HEK293 (cell line): Measurements from ENCODE around the gene AMMECR1L.
"Not testable (repeated sequence)": the region's sequence is repeated elsewhere in the genome, so short reads cannot be mapped to it uniquely, and the experiment has no call there.

Source experiments
- CTCF ChIA-PET: fragments of 350-600 bp; formaldehyde crosslinking; extraction: SDS; loops from one replicate; lab custom pipeline; 2021; ENCODE audit warnings: antibody characterized with exemption; lab: Yijun Ruan, JAX
- POLR2A ChIA-PET: fragments of 300-600 bp; formaldehyde crosslinking; extraction: SDS; loops from one replicate; lab custom pipeline; 2020; ENCODE audit warnings: antibody characterized with exemption, inconsistent platforms; lab: Yijun Ruan, JAX
- H3K27ac ChIP-seq: fragments of 200-500 bp; sonication (Bioruptor generic); 2 replicates; pipeline ENCODE4 v1.5.1; 2014; ENCODE audit warnings: low read depth, low read length, control low read depth, inconsistent platforms; ENCODE audit errors: extremely low read depth
- H3K36me3 ChIP-seq, 2 experiments: fragments of 200-500 bp in 1 of 2; sonication (Bioruptor generic) in 1 of 2; 1 replicate in 1 of 2; 2 replicates in 1 of 2; pipeline ENCODE4 v1.5.1; 2014 to 2017; ENCODE audit warnings: inconsistent platforms in 2 of 2, low read length in 2 of 2; ENCODE audit not compliant: control insufficient read depth in 2 of 2, insufficient read depth in 1 of 2
- H3K4me1 ChIP-seq: fragments of 200-500 bp; sonication (Bioruptor generic); 2 replicates; pipeline ENCODE4 v1.5.1; 2014; ENCODE audit warnings: mild to moderate bottlenecking, low read length, inconsistent platforms; ENCODE audit not compliant: control insufficient read depth, insufficient read depth
- H3K4me3 ChIP-seq: 2 replicates; pipeline ENCODE4 v1.5.1; 2011; ENCODE audit warnings: low read depth, mild to moderate bottlenecking, control low read depth, low read length, moderate library complexity
- H3K9me3 ChIP-seq: fragments of 200-500 bp; sonication (Bioruptor generic); 2 replicates; pipeline ENCODE4 v1.5.1; 2014; ENCODE audit warnings: low read depth, low read length, inconsistent platforms; ENCODE audit not compliant: control insufficient read depth, insufficient read depth
- KLF9 ChIP-seq: fragments of 450-650 bp; formaldehyde crosslinking; IDR thresholded peaks from 2 replicates; pipeline ENCODE4 v1.5.1; 2016; ENCODE audit warnings: missing biosample characterization, missing genetic modification characterization, low read depth
- ZBTB17 ChIP-seq: fragments of 450-650 bp; formaldehyde crosslinking; IDR thresholded peaks from 2 replicates; pipeline ENCODE4 v1.5.1; 2016; ENCODE audit warnings: missing biosample characterization, missing genetic modification characterization
- ZEB2 ChIP-seq: fragments of 450-650 bp; formaldehyde crosslinking; IDR thresholded peaks from 2 replicates; pipeline ENCODE4 v1.5.1; 2016; ENCODE audit warnings: missing biosample characterization, missing genetic modification characterization
- ZNF335 ChIP-seq: fragments of 450-650 bp; formaldehyde crosslinking; conservative IDR thresholded peaks from 2 replicates; pipeline ENCODE4 v1.5.1; 2016; ENCODE audit warnings: missing biosample characterization, missing genetic modification characterization
- TF ChIP-seq, protein P1 (sequence below): fragments of 450-650 bp; formaldehyde crosslinking; conservative IDR thresholded peaks from 2 replicates; pipeline ENCODE4 v1.5.1; 2016; ENCODE audit warnings: low read depth, missing biosample characterization, missing genetic modification characterization
- TF ChIP-seq, protein P2 (sequence below): fragments of 450-650 bp; formaldehyde crosslinking; conservative IDR thresholded peaks from 2 replicates; pipeline ENCODE4 v1.5.1; 2016; ENCODE audit warnings: low read depth, missing biosample characterization, missing genetic modification characterization
- TF ChIP-seq, protein P3 (sequence below): fragments of 450-650 bp; formaldehyde crosslinking; optimal IDR thresholded peaks from 2 replicates; pipeline ENCODE3; 2016; ENCODE audit warnings: missing biosample characterization, mild to moderate bottlenecking, missing genetic modification characterization
- TF ChIP-seq, protein P4 (sequence below): fragments of 450-650 bp; formaldehyde crosslinking; IDR thresholded peaks from 2 replicates; pipeline ENCODE4 v1.5.1; 2016; ENCODE audit warnings: missing biosample characterization, missing genetic modification characterization

AMMECR1L gene

DNA sequence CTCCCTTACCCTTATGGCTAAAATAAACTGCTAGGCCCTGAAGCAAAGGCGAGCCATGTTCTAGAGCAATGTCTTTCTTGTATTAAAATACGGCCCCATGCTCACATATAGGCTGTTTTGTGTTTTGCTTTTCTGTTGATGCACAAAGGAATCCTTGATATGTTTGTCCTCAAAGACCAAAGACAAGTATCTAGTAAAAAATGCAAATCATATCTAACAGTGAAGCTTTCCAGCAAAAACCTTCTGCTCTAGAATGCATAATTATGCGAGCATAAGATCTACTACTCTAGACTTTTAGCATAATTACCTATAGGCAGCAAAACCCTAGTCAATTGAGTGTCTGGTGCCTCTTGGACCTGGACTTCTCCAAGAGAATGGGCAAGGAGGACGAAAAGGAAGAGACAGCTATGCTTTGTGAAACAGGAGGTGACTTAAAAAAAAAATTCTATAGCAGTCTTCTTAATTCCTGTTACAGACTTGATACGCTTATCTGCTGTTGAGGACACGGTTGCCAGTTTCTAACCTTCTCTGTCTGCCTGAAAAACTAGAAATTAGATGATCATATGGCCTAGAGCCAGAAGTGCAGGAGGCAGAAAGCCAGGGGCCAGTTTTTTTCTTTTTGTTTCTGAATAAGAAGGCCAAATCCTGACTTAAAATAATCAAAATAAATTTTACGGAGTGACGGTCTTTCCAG, 1.5 kb upstream of the AMMECR1L start (continued):
- TF ChIP-seq, protein P1, sequence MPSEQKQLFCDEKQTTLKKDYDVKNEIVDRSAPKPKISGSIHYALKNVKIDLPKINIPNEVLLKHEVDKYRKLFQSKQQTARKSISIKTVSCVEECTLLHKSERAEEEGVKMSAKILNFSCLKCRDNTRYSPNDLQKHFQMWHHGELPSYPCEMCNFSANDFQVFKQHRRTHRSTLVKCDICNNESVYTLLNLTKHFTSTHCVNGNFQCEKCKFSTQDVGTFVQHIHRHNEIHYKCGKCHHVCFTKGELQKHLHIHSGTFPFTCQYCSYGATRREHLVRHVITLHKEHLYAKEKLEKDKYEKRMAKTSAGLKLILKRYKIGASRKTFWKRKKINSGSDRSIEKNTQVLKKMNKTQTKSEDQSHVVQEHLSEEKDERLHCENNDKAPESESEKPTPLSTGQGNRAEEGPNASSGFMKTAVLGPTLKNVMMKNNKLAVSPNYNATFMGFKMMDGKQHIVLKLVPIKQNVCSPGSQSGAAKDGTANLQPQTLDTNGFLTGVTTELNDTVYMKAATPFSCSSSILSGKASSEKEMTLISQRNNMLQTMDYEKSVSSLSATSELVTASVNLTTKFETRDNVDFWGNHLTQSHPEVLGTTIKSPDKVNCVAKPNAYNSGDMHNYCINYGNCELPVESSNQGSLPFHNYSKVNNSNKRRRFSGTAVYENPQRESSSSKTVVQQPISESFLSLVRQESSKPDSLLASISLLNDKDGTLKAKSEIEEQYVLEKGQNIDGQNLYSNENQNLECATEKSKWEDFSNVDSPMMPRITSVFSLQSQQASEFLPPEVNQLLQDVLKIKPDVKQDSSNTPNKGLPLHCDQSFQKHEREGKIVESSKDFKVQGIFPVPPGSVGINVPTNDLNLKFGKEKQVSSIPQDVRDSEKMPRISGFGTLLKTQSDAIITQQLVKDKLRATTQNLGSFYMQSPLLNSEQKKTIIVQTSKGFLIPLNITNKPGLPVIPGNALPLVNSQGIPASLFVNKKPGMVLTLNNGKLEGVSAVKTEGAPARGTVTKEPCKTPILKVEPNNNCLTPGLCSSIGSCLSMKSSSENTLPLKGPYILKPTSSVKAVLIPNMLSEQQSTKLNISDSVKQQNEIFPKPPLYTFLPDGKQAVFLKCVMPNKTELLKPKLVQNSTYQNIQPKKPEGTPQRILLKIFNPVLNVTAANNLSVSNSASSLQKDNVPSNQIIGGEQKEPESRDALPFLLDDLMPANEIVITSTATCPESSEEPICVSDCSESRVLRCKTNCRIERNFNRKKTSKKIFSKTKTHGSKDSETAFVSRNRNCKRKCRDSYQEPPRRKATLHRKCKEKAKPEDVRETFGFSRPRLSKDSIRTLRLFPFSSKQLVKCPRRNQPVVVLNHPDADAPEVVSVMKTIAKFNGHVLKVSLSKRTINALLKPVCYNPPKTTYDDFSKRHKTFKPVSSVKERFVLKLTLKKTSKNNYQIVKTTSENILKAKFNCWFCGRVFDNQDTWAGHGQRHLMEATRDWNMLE (tag by site-specific recombination), result no peak
- TF ChIP-seq KLF9 (tag by site-specific recombination), result no peak

DNA sequence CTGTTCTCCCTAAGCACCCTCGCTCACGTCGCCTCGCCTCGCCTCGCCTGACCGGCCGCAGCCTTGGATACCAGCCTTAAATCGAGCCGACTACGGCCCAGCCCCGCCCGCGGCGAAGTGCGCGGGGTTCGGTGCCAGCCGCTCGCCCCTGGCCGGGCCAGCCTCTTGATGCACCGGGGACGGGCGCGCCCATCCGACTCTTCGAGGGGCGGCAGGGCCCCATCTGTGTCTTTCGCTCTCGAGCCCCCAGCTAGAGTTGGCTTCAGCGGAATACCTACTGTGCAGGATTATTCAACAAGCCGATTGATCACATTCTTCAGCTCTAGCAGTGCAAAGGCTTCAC, 808 bp upstream of the AMMECR1L start:
- H3K27ac ChIP-seq, result peak overlapping the region; percentile 92
- CTCF ChIA-PET, result interaction anchor here (0.7 kb wide), 1 partner anchor 28 kb away, joined by 4 read pairs; the partner anchor contains the start of gene POLR2D
- TF ChIP-seq ZNF335 (peak; percentile 3; the same call in 1 of the 2 replicates), ZEB2 (tag by site-specific recombination) (0 out of 2 replicates have a peak, but pooled peaks have one; percentile 28), ZBTB17 (tag by site-specific recombination) (0 out of 2 replicates have a peak, but pooled peaks have one; percentile 18)
- TF ChIP-seq, protein P2, sequence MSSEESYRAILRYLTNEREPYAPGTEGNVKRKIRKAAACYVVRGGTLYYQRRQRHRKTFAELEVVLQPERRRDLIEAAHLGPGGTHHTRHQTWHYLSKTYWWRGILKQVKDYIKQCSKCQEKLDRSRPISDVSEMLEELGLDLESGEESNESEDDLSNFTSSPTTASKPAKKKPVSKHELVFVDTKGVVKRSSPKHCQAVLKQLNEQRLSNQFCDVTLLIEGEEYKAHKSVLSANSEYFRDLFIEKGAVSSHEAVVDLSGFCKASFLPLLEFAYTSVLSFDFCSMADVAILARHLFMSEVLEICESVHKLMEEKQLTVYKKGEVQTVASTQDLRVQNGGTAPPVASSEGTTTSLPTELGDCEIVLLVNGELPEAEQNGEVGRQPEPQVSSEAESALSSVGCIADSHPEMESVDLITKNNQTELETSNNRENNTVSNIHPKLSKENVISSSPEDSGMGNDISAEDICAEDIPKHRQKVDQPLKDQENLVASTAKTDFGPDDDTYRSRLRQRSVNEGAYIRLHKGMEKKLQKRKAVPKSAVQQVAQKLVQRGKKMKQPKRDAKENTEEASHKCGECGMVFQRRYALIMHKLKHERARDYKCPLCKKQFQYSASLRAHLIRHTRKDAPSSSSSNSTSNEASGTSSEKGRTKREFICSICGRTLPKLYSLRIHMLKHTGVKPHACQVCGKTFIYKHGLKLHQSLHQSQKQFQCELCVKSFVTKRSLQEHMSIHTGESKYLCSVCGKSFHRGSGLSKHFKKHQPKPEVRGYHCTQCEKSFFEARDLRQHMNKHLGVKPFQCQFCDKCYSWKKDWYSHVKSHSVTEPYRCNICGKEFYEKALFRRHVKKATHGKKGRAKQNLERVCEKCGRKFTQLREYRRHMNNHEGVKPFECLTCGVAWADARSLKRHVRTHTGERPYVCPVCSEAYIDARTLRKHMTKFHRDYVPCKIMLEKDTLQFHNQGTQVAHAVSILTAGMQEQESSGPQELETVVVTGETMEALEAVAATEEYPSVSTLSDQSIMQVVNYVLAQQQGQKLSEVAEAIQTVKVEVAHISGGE (tag by site-specific recombination), result 0 out of 2 replicates have a peak, but pooled peaks have one; percentile 16
- TF ChIP-seq, protein P3, sequence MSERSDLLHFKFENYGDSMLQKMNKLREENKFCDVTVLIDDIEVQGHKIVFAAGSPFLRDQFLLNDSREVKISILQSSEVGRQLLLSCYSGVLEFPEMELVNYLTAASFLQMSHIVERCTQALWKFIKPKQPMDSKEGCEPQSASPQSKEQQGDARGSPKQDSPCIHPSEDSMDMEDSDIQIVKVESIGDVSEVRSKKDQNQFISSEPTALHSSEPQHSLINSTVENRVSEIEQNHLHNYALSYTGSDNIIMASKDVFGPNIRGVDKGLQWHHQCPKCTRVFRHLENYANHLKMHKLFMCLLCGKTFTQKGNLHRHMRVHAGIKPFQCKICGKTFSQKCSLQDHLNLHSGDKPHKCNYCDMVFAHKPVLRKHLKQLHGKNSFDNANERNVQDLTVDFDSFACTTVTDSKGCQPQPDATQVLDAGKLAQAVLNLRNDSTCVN, result peak; percentile 81
- TF ChIP-seq, protein P4, sequence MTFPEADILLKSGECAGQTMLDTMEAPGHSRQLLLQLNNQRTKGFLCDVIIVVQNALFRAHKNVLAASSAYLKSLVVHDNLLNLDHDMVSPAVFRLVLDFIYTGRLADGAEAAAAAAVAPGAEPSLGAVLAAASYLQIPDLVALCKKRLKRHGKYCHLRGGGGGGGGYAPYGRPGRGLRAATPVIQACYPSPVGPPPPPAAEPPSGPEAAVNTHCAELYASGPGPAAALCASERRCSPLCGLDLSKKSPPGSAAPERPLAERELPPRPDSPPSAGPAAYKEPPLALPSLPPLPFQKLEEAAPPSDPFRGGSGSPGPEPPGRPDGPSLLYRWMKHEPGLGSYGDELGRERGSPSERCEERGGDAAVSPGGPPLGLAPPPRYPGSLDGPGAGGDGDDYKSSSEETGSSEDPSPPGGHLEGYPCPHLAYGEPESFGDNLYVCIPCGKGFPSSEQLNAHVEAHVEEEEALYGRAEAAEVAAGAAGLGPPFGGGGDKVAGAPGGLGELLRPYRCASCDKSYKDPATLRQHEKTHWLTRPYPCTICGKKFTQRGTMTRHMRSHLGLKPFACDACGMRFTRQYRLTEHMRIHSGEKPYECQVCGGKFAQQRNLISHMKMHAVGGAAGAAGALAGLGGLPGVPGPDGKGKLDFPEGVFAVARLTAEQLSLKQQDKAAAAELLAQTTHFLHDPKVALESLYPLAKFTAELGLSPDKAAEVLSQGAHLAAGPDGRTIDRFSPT, result 0 out of 2 replicates have a peak, but pooled peaks have one; percentile 55

More for the DNA sequence above, 808 bp upstream of the AMMECR1L start:
- not testable (repeated sequence) for H3K4me1 ChIP-seq, H3K9me3 ChIP-seq
- peak overlapping the region; percentile 56 for H3K4me3 ChIP-seq
- peaks cover 15 to 25% of the 10 kb centered on the region in 2 experiments for H3K36me3 ChIP-seq
- POLR2A ChIA-PET, result interaction anchor here (1.7 kb wide), 1 partner anchor 29 kb away, joined by 7 read pairs; the partner anchor contains the start of gene POLR2D
